Measurements from ENCODE around the gene SLC29A1.

SLC29A1 gene

GRCh38 chr6:44270526-44271405 lies 47.4 kb downstream of the SLC29A1 start:
- no peak for DNase-seq

GRCh38 chr6:44271406-44271723 lies 48.0 kb downstream of the SLC29A1 start:
- DNase-seq, result no peak

GRCh38 chr6:44271914-44272313 lies 48.5 kb downstream of the SLC29A1 start:
- DNase-seq, result no peak

- no peak for DNase-seq
Measured at GRCh38 chr6:44272529-44272928, 49.1 kb downstream of the SLC29A1 start.

- DNase-seq, result no peak
Measured at GRCh38 chr6:44272999-44273566, 49.7 kb downstream of the SLC29A1 start.

GRCh38 chr6:44273617-44274016 lies 50.2 kb downstream of the SLC29A1 start:
- DNase-seq, result no peak

GRCh38 chr6:44275271-44275748 lies 51.9 kb downstream of the SLC29A1 start:
- no peak for DNase-seq

- no peak for DNase-seq
Measured at GRCh38 chr6:44275749-44276648, 52.6 kb downstream of the SLC29A1 start.

GRCh38 chr6:44276667-44277640 lies 53.6 kb downstream of the SLC29A1 start:
- no peak for DNase-seq

GRCh38 chr6:44277763-44278162 lies 54.4 kb downstream of the SLC29A1 start:
- DNase-seq, result no peak

- no peak for DNase-seq
Measured at GRCh38 chr6:44278315-44278714, 54.9 kb downstream of the SLC29A1 start.

- DNase-seq, result no peak
Measured at GRCh38 chr6:44278774-44279697, 55.6 kb downstream of the SLC29A1 start.

All from DMS79 (cell line).